Panc1 (cell line): Measurements from ENCODE around the gene IQCF6. TPM values are rescaled to one million over a fixed set of nuclear protein-coding genes. Genes with fewer than 3 reads are reported as not detected.
"Not testable (repeated sequence)": the region's sequence is repeated elsewhere in the genome, so short reads cannot be mapped to it uniquely, and the experiment has no call there.

Experiments
- ATAC-seq: fragments of 200-7000 bp; cut with Tn5 transposase; 2 replicates; pipeline ENCODE4 v1.9.1; 2020; ENCODE audit warnings: mild to moderate bottlenecking, moderate library complexity
- BruUV-seq: library from RNA; stranded (reverse); fragments of 400-500 nt; replicated peaks from 2 replicates; lab custom pipeline; 2021; lab: Mats Ljungman, UMichigan
- CTCF ChIA-PET: fragments of 300-600 bp; sonication (Branson Sonifier 250); formaldehyde crosslinking; loops from one replicate; lab custom pipeline; 2022; ENCODE audit warnings: antibody characterized with exemption; lab: Charles Lee
- POLR2A ChIA-PET: fragments of 300-600 bp; sonication (Branson Sonifier 250); formaldehyde crosslinking; loops from one replicate; lab custom pipeline; 2022; ENCODE audit warnings: antibody characterized with exemption; lab: Charles Lee
- DNase-seq: peaks from one replicate; pipeline ENCODE4 v3.0.0-alpha.2; 2010; ENCODE audit warnings: low read depth, low spot score
- H3K27ac ChIP-seq: 2 replicates; pipeline ENCODE4 v1.5.1; 2011; ENCODE audit warnings: mild to moderate bottlenecking, low read length, inconsistent platforms
- H3K27me3 ChIP-seq: fragments of 200-500 bp; sonication (Bioruptor generic); 2 replicates; pipeline ENCODE4 v1.6.0; 2014; ENCODE audit warnings: low read length, inconsistent platforms; ENCODE audit not compliant: control insufficient read depth, insufficient read depth
- H3K36me3 ChIP-seq: fragments of 200-500 bp; sonication (Bioruptor generic); 2 replicates; pipeline ENCODE4 v1.5.1; 2014; ENCODE audit warnings: inconsistent platforms, mild to moderate bottlenecking, low read length, moderate library complexity; ENCODE audit not compliant: control insufficient read depth, insufficient read depth
- H3K4me1 ChIP-seq: 2 replicates; pipeline ENCODE4 v1.5.1; 2011; ENCODE audit warnings: inconsistent platforms, mild to moderate bottlenecking, low read length, moderate library complexity; ENCODE audit not compliant: control insufficient read depth, insufficient read depth
- H3K4me3 ChIP-seq, 2 experiments: 2 replicates each; pipeline ENCODE4 v1.5.1; 2011 to 2012; ENCODE audit warnings: low read depth in 2 of 2, low read length in 2 of 2, mild to moderate bottlenecking in 2 of 2, inconsistent platforms in 1 of 2, moderate library complexity in 1 of 2
- H3K9me3 ChIP-seq: fragments of 200-500 bp; sonication (Bioruptor generic); 2 replicates; pipeline ENCODE4 v1.5.1; 2014; ENCODE audit warnings: low read depth, mild to moderate bottlenecking, inconsistent platforms, low read length, moderate library complexity; ENCODE audit not compliant: control insufficient read depth, insufficient read depth
- POLR2AphosphoS5 ChIP-seq: IDR thresholded peaks from 2 replicates; pipeline ENCODE4 v1.6.1; 2012; ENCODE audit warnings: mild to moderate bottlenecking, low read depth, low read length, moderate library complexity
- SIN3A ChIP-seq: IDR thresholded peaks from 2 replicates; pipeline ENCODE4 v1.6.1; 2012; ENCODE audit warnings: low read depth, mild to moderate bottlenecking, low read length, moderate library complexity, borderline replicate concordance; ENCODE audit not compliant: insufficient read depth
- TCF7L2 ChIP-seq: IDR thresholded peaks from 2 replicates; pipeline ENCODE4 v1.6.1; 2011; ENCODE audit warnings: mild to moderate bottlenecking, low read depth, low read length, inconsistent platforms
- in situ Hi-C: cut with HindIII; loops from 2 replicates; pipeline ENCODE4 v1.10.0; 2016; ENCODE audit warnings: low sequenced_read_pairs, low pct_unique_long_range_greater_than_20kb
- intact Hi-C: fragments of 100-400 bp; cut with micrococcal nuclease; formaldehyde crosslinking; loops from one replicate; pipeline ENCODE4 v1.10.0; 2022; ENCODE audit not compliant: unreplicated experiment
- total RNA-seq: library from RNA; stranded (reverse); gene quantifications from one replicate; pipeline ENCODE4 v1.2.1, GENCODE V29; 2021; ENCODE audit not compliant: unreplicated experiment
- TF ChIP-seq, protein P1 (sequence below), 2 experiments: IDR thresholded peaks; 2 replicates each; pipeline ENCODE4 v1.6.1; 2011 to 2012; ENCODE audit warnings: low read depth in 2 of 2, control low read depth in 1 of 2, low read length in 1 of 2, mild to moderate bottlenecking in 1 of 2, moderate library complexity in 1 of 2; ENCODE audit not compliant: insufficient read depth in 1 of 2
- TF ChIP-seq, protein P2 (sequence below): fragments of 450-650 bp; IDR thresholded peaks from 2 replicates; pipeline ENCODE4 v1.5.1; 2017; ENCODE audit warnings: mild to moderate bottlenecking

Gene IQCF6
- total RNA-seq, 1 experiment from 2014 or later: not detected

DNA sequence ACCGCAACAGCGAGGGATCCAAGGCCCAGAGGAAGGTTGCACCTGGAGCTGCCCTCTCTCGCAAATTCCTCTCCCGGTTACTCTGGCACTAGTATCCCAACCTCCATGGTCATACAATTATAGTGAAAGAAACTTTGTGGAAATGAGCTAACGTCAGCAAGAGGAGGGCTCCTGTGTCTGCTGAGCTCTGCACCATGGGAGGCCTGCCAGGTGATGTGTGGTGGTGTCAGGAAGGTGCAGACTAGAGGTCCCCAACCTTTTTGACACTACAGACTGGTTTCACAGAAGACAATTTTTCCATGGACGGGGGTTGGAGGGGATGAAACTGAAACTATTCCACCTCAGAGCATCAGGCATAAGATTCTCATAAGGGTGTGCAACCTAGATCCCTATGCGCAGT, 13.2 kb upstream of the IQCF6 start:
- in situ Hi-C loops: no loop called here
- peaks cover 3% of the 10 kb centered on the region for H3K27me3 ChIP-seq
- H3K27ac ChIP-seq: no peak overlapping the region
- no peak overlapping the region for H3K4me3 ChIP-seq
- CTCF ChIA-PET: no interaction called here
- no TSS peak for BruUV-seq
- TF ChIP-seq SIN3A: no peak
- TF ChIP-seq TCF7L2: no peak
- TF ChIP-seq, protein P1, sequence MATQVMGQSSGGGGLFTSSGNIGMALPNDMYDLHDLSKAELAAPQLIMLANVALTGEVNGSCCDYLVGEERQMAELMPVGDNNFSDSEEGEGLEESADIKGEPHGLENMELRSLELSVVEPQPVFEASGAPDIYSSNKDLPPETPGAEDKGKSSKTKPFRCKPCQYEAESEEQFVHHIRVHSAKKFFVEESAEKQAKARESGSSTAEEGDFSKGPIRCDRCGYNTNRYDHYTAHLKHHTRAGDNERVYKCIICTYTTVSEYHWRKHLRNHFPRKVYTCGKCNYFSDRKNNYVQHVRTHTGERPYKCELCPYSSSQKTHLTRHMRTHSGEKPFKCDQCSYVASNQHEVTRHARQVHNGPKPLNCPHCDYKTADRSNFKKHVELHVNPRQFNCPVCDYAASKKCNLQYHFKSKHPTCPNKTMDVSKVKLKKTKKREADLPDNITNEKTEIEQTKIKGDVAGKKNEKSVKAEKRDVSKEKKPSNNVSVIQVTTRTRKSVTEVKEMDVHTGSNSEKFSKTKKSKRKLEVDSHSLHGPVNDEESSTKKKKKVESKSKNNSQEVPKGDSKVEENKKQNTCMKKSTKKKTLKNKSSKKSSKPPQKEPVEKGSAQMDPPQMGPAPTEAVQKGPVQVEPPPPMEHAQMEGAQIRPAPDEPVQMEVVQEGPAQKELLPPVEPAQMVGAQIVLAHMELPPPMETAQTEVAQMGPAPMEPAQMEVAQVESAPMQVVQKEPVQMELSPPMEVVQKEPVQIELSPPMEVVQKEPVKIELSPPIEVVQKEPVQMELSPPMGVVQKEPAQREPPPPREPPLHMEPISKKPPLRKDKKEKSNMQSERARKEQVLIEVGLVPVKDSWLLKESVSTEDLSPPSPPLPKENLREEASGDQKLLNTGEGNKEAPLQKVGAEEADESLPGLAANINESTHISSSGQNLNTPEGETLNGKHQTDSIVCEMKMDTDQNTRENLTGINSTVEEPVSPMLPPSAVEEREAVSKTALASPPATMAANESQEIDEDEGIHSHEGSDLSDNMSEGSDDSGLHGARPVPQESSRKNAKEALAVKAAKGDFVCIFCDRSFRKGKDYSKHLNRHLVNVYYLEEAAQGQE (IDR thresholded peaks at IDR 0.05; ENCODE audit: insufficient read depth in 1 of 2, low read depth in 2 of 2, low read length in 1 of 2): no peak
- TF ChIP-seq, protein P2, sequence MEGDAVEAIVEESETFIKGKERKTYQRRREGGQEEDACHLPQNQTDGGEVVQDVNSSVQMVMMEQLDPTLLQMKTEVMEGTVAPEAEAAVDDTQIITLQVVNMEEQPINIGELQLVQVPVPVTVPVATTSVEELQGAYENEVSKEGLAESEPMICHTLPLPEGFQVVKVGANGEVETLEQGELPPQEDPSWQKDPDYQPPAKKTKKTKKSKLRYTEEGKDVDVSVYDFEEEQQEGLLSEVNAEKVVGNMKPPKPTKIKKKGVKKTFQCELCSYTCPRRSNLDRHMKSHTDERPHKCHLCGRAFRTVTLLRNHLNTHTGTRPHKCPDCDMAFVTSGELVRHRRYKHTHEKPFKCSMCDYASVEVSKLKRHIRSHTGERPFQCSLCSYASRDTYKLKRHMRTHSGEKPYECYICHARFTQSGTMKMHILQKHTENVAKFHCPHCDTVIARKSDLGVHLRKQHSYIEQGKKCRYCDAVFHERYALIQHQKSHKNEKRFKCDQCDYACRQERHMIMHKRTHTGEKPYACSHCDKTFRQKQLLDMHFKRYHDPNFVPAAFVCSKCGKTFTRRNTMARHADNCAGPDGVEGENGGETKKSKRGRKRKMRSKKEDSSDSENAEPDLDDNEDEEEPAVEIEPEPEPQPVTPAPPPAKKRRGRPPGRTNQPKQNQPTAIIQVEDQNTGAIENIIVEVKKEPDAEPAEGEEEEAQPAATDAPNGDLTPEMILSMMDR: no peak
- no peak for TF ChIP-seq POLR2AphosphoS5
- intact Hi-C loops: no loop called here
- H3K9me3 ChIP-seq: no peaks in the 10 kb centered on the region
- POLR2A ChIA-PET: interaction anchor here (0.6 kb wide), 1 partner anchor 65 kb away, joined by 4 read pairs; no protein-coding TSS in a partner anchor
- no peaks in the 10 kb centered on the region for H3K4me1 ChIP-seq
- DNase-seq (no peak), ATAC-seq (no peak)
- H3K36me3 ChIP-seq: no peaks in the 10 kb centered on the region

DNA sequence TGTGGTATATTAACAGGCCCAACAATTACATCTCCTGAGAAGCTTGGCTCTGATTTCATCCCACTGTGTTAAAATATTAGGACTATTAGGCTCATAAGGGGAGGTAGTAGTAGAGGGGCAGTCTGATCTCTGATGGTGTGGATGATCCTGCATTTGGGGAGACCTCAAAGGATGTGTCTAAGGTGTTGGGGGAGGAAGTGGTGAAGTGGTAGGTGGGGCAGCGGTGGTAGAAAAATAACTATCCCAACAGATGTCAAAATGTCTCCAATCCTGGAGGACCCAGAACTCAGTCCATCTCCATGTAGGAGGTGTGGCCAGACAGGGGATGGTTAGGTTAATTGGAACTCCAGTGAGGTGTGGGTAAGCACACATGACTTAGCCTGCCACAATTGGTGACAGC, 10.4 kb upstream of the IQCF6 start:
- Histone ChIP-seq H3K4me1 (no peaks in the 10 kb centered on the region), H3K27ac (no peak overlapping the region), H3K4me3 (no peak overlapping the region), H3K36me3 (no peaks in the 10 kb centered on the region), H3K9me3 (no peaks in the 10 kb centered on the region), H3K27me3 (peaks cover 2% of the 10 kb centered on the region; the same call in 1 of the 2 replicates)
- ATAC-seq: no peak
- intact Hi-C loops: no loop called here
- no peak for DNase-seq
- no peak for TF ChIP-seq POLR2AphosphoS5
- TF ChIP-seq SIN3A: no peak
- TF ChIP-seq, protein P1 (IDR thresholded peaks at IDR 0.05; ENCODE audit: insufficient read depth in 1 of 2, low read depth in 2 of 2, low read length in 1 of 2): no peak
- TF ChIP-seq TCF7L2: no peak
- TF ChIP-seq, protein P2: no peak
- in situ Hi-C loops: no loop called here
- CTCF ChIA-PET: no interaction called here
- POLR2A ChIA-PET: no interaction called here
- BruUV-seq: no TSS peak

DNA sequence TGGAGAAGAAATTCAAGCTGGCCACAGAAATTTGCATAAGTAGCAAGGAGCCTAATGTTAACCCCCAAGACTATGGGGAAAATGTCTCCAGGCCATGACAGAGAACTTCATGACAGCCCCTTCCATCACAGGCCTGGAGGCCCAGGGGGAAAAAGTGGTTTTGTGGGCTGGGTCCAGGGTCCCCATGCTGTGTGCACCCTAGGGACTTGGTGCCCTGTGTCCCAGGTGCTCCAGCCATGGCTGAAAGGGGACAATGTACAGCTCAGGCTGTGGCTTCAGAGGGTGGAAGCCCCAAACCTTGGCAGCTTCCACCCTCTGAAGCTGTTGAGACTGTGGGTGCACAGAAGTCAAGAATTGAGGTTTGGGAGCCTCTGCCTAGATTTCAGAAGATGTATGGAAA, 8.5 kb upstream of the IQCF6 start:
- DNase-seq, intact Hi-C loops, in situ Hi-C loops, H3K36me3 ChIP-seq, H3K27ac ChIP-seq, BruUV-seq, H3K9me3 ChIP-seq, ATAC-seq, H3K4me3 ChIP-seq, CTCF ChIA-PET, H3K4me1 ChIP-seq, H3K27me3 ChIP-seq: not testable (repeated sequence)
- POLR2A ChIA-PET: interaction anchor here (0.7 kb wide), 1 partner anchor 1577 kb away, joined by 3 read pairs; no protein-coding TSS in a partner anchor
